Activated T-cell treated with anti-CD3 and anti-CD28 coated beads, Interleukin-2, amount 50 U/mL, for 72 hours (primary cell): ENCODE results near the gene OLA1. TPM values are rescaled to one million over a fixed set of nuclear protein-coding genes. Genes with fewer than 3 reads are reported as not detected.

Source experiments
- ATAC-seq, 2 donors: fragments of 150-1000 bp; cut with Tn5 transposase; replicated peaks in 1 of 2; 2 replicates each; pipeline ENCODE4 v1.10.0; 2021; ENCODE audit warnings: moderate library complexity in 2 of 2, mild to moderate bottlenecking in 1 of 2
- DNase-seq, 2 donors: peaks; one replicate each; pipeline ENCODE4 v3.0.0; 2021 to 2022; ENCODE audit warnings: mixed read lengths in 1 of 2
- H3K27ac Mint-ChIP-seq: one replicate; pipeline ENCODE4 v1.8.0; 2022; ENCODE audit warnings: mild to moderate bottlenecking, moderate library complexity, mixed read lengths
- H3K27me3 Mint-ChIP-seq: one replicate; pipeline ENCODE4 v1.8.0; 2022; ENCODE audit warnings: low read depth, mixed read lengths
- H3K36me3 Mint-ChIP-seq, 2 donors: one replicate each; pipeline ENCODE4 v1.8.0; 2022; ENCODE audit warnings: mixed read lengths in 2 of 2, mild to moderate bottlenecking in 1 of 2; ENCODE audit not compliant: insufficient read depth in 2 of 2
- H3K4me1 Mint-ChIP-seq: one replicate; pipeline ENCODE4 v1.8.0; 2022; ENCODE audit warnings: low read depth, mixed read lengths
- H3K4me3 Mint-ChIP-seq, 2 donors: one replicate each; pipeline ENCODE4 v1.8.0; 2022; ENCODE audit warnings: mild to moderate bottlenecking in 2 of 2, mixed read lengths in 2 of 2, moderate library complexity in 2 of 2
- H3K9me3 Mint-ChIP-seq, 2 donors: one replicate each; pipeline ENCODE4 v1.8.0; 2022; ENCODE audit warnings: mixed read lengths in 2 of 2
- total RNA-seq, 2 donors: library from RNA; stranded (reverse); gene quantifications; one replicate each; pipeline ENCODE4 v1.2.3, GENCODE V29; 2022

The OLA1 gene
- total RNA-seq, 2 donors from 2014 or later, result 89.2 to 100 TPM

GRCh38 chr2:174121175-174121574 is 127.2 kb downstream of the OLA1 start:
- no peak for ATAC-seq
- Mint-ChIP-seq H3K4me3 (no peak overlapping the region), H3K27ac (no peak overlapping the region)

GRCh38 chr2:174120346-174120745 is 128.0 kb downstream of the OLA1 start:
- peaks cover 0 to 1% of the 10 kb centered on the region in 2 donors for H3K36me3 Mint-ChIP-seq
- peak; percentile 96 to 99 for ATAC-seq
- peak; percentile 47 to 68 for DNase-seq
- H3K27ac Mint-ChIP-seq, result no peak overlapping the region
- H3K27me3 Mint-ChIP-seq, result no peaks in the 10 kb centered on the region
- peaks cover 12% of the 10 kb centered on the region for H3K4me1 Mint-ChIP-seq
- no peaks in the 10 kb centered on the region for H3K9me3 Mint-ChIP-seq
- peak overlapping the region in 1 of 2 donors; percentile 2 for H3K4me3 Mint-ChIP-seq

More at GRCh38 chr2:174121175-174121574, 127.2 kb downstream of the OLA1 start:
- Mint-ChIP-seq H3K4me1 (peaks cover 12% of the 10 kb centered on the region), H3K27me3 (no peaks in the 10 kb centered on the region), H3K9me3 (no peaks in the 10 kb centered on the region), H3K36me3 (peaks cover 0 to 1% of the 10 kb centered on the region in 2 donors)
- DNase-seq, result no peak

GRCh38 chr2:174117951-174118930 is 130.1 kb downstream of the OLA1 start:
- Mint-ChIP-seq H3K4me1 (peaks cover 12% of the 10 kb centered on the region), H3K4me3 (no peak overlapping the region), H3K9me3 (no peaks in the 10 kb centered on the region), H3K27me3 (no peaks in the 10 kb centered on the region), H3K27ac (no peak overlapping the region), H3K36me3 (peaks cover 0 to 1% of the 10 kb centered on the region in 2 donors)
- ATAC-seq, result no peak
- DNase-seq, result no peak

- H3K36me3 Mint-ChIP-seq, result peaks cover 0 to 3% of the 10 kb centered on the region in 2 donors
- no peaks in the 10 kb centered on the region for H3K27me3 Mint-ChIP-seq
- H3K27ac Mint-ChIP-seq, result no peak overlapping the region
Measured at GRCh38 chr2:174112073-174112472, 136.3 kb downstream of the OLA1 start.

GRCh38 chr2:174108579-174108978 is 139.8 kb downstream of the OLA1 start:
- no peak overlapping the region for H3K4me3 Mint-ChIP-seq
- H3K27me3 Mint-ChIP-seq, result no peaks in the 10 kb centered on the region
- DNase-seq (no peak), ATAC-seq (no peak)
- H3K27ac Mint-ChIP-seq, result no peak overlapping the region
- H3K9me3 Mint-ChIP-seq, result no peaks in the 10 kb centered on the region
- peaks cover 3% of the 10 kb centered on the region for H3K4me1 Mint-ChIP-seq
- H3K36me3 Mint-ChIP-seq, result peaks cover 0 to 3% of the 10 kb centered on the region in 2 donors

More at GRCh38 chr2:174112073-174112472, 136.3 kb downstream of the OLA1 start:
- DNase-seq, result no peak
- H3K9me3 Mint-ChIP-seq, result no peaks in the 10 kb centered on the region
- no peak overlapping the region for H3K4me3 Mint-ChIP-seq
- no peak for ATAC-seq
- no peaks in the 10 kb centered on the region for H3K4me1 Mint-ChIP-seq

GRCh38 chr2:174106736-174107135 is 141.6 kb downstream of the OLA1 start:
- no peak for DNase-seq
- peaks cover 6% of the 10 kb centered on the region for H3K4me1 Mint-ChIP-seq
- no peak overlapping the region for H3K27ac Mint-ChIP-seq
- H3K9me3 Mint-ChIP-seq, result no peaks in the 10 kb centered on the region
- no peak for ATAC-seq
- H3K4me3 Mint-ChIP-seq, result no peak overlapping the region
- no peaks in the 10 kb centered on the region for H3K27me3 Mint-ChIP-seq
- H3K36me3 Mint-ChIP-seq, result peaks cover 0 to 3% of the 10 kb centered on the region in 2 donors

- H3K4me1 Mint-ChIP-seq, result no peaks in the 10 kb centered on the region
- H3K27me3 Mint-ChIP-seq, result no peaks in the 10 kb centered on the region
- ATAC-seq (no peak), DNase-seq (no peak)
- H3K27ac Mint-ChIP-seq, result no peak overlapping the region
- H3K9me3 Mint-ChIP-seq, result no peaks in the 10 kb centered on the region
- no peaks in the 10 kb centered on the region for H3K36me3 Mint-ChIP-seq
- H3K4me3 Mint-ChIP-seq, result no peak overlapping the region
Measured at GRCh38 chr2:174094542-174094941, 153.8 kb downstream of the OLA1 start.

GRCh38 chr2:174090476-174090875 is 157.9 kb downstream of the OLA1 start:
- Mint-ChIP-seq H3K4me1 (peaks cover 7% of the 10 kb centered on the region), H3K27me3 (no peaks in the 10 kb centered on the region), H3K36me3 (no peaks in the 10 kb centered on the region), H3K4me3 (no peak overlapping the region), H3K9me3 (no peaks in the 10 kb centered on the region), H3K27ac (no peak overlapping the region)
- ATAC-seq, result no peak
- DNase-seq, result no peak

GRCh38 chr2:174088706-174089460 is 159.4 kb downstream of the OLA1 start:
- no peaks in the 10 kb centered on the region for H3K27me3 Mint-ChIP-seq
- ATAC-seq (no peak), DNase-seq (no peak)
- no peaks in the 10 kb centered on the region for H3K36me3 Mint-ChIP-seq
- H3K4me1 Mint-ChIP-seq, result peaks cover 7% of the 10 kb centered on the region
- H3K9me3 Mint-ChIP-seq, result no peaks in the 10 kb centered on the region
- H3K27ac Mint-ChIP-seq, result no peak overlapping the region
- no peak overlapping the region for H3K4me3 Mint-ChIP-seq

GRCh38 chr2:174086708-174087107 is 161.6 kb downstream of the OLA1 start:
- no peak overlapping the region for H3K4me3 Mint-ChIP-seq
- ATAC-seq (no peak), DNase-seq (no peak)
- peaks cover 7% of the 10 kb centered on the region for H3K4me1 Mint-ChIP-seq
- no peaks in the 10 kb centered on the region for H3K27me3 Mint-ChIP-seq
- H3K9me3 Mint-ChIP-seq, result no peaks in the 10 kb centered on the region
- no peaks in the 10 kb centered on the region for H3K36me3 Mint-ChIP-seq
- H3K27ac Mint-ChIP-seq, result no peak overlapping the region

GRCh38 chr2:174085781-174086180 is 162.6 kb downstream of the OLA1 start:
- no peaks in the 10 kb centered on the region for H3K27me3 Mint-ChIP-seq
- no peak for ATAC-seq
- peaks cover 7% of the 10 kb centered on the region for H3K4me1 Mint-ChIP-seq
- H3K4me3 Mint-ChIP-seq, result no peak overlapping the region
- no peak overlapping the region for H3K27ac Mint-ChIP-seq
- H3K36me3 Mint-ChIP-seq, result no peaks in the 10 kb centered on the region
- no peak for DNase-seq
- no peaks in the 10 kb centered on the region for H3K9me3 Mint-ChIP-seq

- no peak for ATAC-seq
- no peaks in the 10 kb centered on the region for H3K36me3 Mint-ChIP-seq
- H3K4me3 Mint-ChIP-seq, result no peak overlapping the region
Measured at GRCh38 chr2:174083843-174084458, 164.4 kb downstream of the OLA1 start.

GRCh38 chr2:174080672-174081121 is 167.6 kb downstream of the OLA1 start:
- H3K27ac Mint-ChIP-seq, result no peak overlapping the region
- ATAC-seq (no peak), DNase-seq (no peak)
- H3K36me3 Mint-ChIP-seq, result no peaks in the 10 kb centered on the region
- no peaks in the 10 kb centered on the region for H3K9me3 Mint-ChIP-seq
- H3K4me3 Mint-ChIP-seq, result no peak overlapping the region
- no peaks in the 10 kb centered on the region for H3K27me3 Mint-ChIP-seq
- no peaks in the 10 kb centered on the region for H3K4me1 Mint-ChIP-seq

More at GRCh38 chr2:174083843-174084458, 164.4 kb downstream of the OLA1 start:
- no peaks in the 10 kb centered on the region for H3K27me3 Mint-ChIP-seq
- DNase-seq, result no peak
- peaks cover 3% of the 10 kb centered on the region for H3K4me1 Mint-ChIP-seq
- H3K9me3 Mint-ChIP-seq, result no peaks in the 10 kb centered on the region
- H3K27ac Mint-ChIP-seq, result no peak overlapping the region
